Activated B cell treated with CpG ODN at 0.5 μM for 24 hours (primary cell): ENCODE data around the gene NDST1. TPM values are rescaled to one million over a fixed set of nuclear protein-coding genes. Genes with fewer than 3 reads are reported as not detected.

Experiments used
- ATAC-seq: fragments of 200-7000 bp; cut with Tn5 transposase; one replicate; pipeline ENCODE4 v1.10.0; 2021; ENCODE audit warnings: low read depth, mild to moderate bottlenecking, moderate library complexity
- CTCF ChIA-PET: fragments of 350-600 bp; sonication (Branson Sonifier 250); formaldehyde crosslinking; loops from one replicate; lab custom pipeline; 2021; ENCODE audit warnings: antibody characterized with exemption; lab: Charles Lee
- POLR2A ChIA-PET: fragments of 350-600 bp; sonication (Branson Sonifier 250); formaldehyde crosslinking; loops from one replicate; lab custom pipeline; 2021; ENCODE audit warnings: antibody characterized with exemption; lab: Charles Lee
- DNase-seq: peaks from one replicate; pipeline ENCODE4 v3.0.0; 2022
- H3K27ac Mint-ChIP-seq: one replicate; pipeline ENCODE4 v1.8.0; 2020; ENCODE audit warnings: mixed read lengths
- H3K27me3 Mint-ChIP-seq: one replicate; pipeline ENCODE4 v1.8.0; 2021; ENCODE audit warnings: mixed read lengths
- H3K36me3 Mint-ChIP-seq: one replicate; pipeline ENCODE4 v1.8.0; 2021; ENCODE audit warnings: low read depth, mixed read lengths
- H3K4me1 Mint-ChIP-seq: one replicate; pipeline ENCODE4 v1.8.0; 2021; ENCODE audit warnings: mixed read lengths
- H3K4me3 Mint-ChIP-seq: one replicate; pipeline ENCODE4 v1.8.0; 2020; ENCODE audit warnings: mild to moderate bottlenecking, mixed read lengths
- H3K9me3 Mint-ChIP-seq: one replicate; pipeline ENCODE4 v1.8.0; 2020; ENCODE audit warnings: mixed read lengths
- CTCF ChIP-seq: fragments of 200-600 bp; IDR thresholded peaks from one replicate; pipeline ENCODE4 v1.8.0; 2022; ENCODE audit warnings: antibody characterized with exemption, mild to moderate bottlenecking
- intact Hi-C: fragments of 100-400 bp; cut with micrococcal nuclease; formaldehyde crosslinking; loops from one replicate; pipeline ENCODE4 v1.15.1; 2024
- total RNA-seq: library from RNA; stranded (reverse); gene quantifications from 2 replicates; pipeline ENCODE4 v1.2.3, GENCODE V29; 2022

NDST1 gene
- total RNA-seq, 1 donor from 2014 or later, result 8.1 TPM

DNA sequence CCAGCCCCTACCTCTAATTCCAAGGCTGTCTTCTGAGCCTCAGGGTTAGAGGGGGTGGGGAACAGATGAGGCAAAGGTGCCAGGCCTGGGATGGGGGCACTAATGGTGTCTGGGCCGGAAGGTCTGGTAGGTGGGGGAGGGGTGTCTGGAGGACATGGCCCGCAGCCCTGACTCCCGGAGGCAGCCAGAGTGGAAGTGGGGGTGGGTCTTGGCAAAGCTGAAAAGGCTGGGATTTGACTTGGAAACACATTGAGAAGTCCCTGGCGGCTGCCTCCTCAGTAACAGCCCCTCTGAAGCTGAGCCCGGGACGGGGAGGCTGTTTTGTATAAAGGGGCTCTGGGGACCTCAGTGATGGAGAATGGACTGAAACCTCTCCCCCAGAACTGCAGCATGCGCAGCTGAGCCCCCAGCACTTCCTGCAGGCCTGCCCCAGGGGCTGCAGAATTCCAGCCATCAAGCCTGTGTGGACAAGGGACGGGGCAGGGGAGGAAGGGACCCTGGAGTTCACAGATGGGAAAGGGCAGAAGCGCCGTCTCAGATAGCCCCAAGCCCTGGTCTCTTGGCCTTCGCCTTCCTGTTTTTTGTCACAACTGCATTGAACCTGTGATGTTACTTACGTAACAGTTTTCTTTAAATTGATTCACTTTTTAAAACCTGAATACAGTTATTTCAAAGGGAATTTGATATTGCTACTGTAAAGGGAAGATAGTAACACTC lies 83.2 kb downstream of the NDST1 start:
- POLR2A ChIA-PET, result no interaction called here
- H3K36me3 Mint-ChIP-seq, result no peaks in the 10 kb centered on the region
- ATAC-seq (no peak), DNase-seq (no peak)
- CTCF ChIA-PET, result interaction anchor here (2.0 kb wide), 1 partner anchor 64 kb away, joined by 6 read pairs; no protein-coding TSS in a partner anchor
- no peaks in the 10 kb centered on the region for H3K4me1 Mint-ChIP-seq
- peaks cover 5% of the 10 kb centered on the region for H3K27me3 Mint-ChIP-seq
- no peak overlapping the region for H3K27ac Mint-ChIP-seq
- no peak for TF ChIP-seq CTCF
- intact Hi-C loops, result no loop called here
- H3K9me3 Mint-ChIP-seq, result no peaks in the 10 kb centered on the region
- H3K4me3 Mint-ChIP-seq, result no peak overlapping the region

DNA sequence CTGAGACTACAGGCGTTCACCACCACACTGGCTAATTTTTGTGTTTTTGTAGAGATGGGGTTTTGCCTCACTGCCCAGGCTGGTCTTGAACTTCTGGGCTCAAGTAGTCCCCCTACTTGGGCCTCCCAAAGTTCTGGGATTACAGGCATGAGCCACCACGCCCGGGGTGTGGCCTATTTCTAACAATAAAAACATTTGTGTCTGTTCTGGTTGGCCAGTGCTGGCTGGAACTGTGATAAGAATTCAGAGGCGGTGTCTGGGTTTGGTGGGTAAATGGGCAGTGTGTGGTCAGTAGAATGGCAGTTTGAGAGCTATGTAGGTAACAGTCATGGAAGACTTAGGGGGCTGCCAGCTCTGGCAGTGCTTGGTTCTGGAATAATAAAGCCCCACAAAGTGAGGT lies 85.7 kb downstream of the NDST1 start:
- CTCF ChIA-PET, result no interaction called here
- POLR2A ChIA-PET, result no interaction called here
- Mint-ChIP-seq H3K4me3 (no peak overlapping the region), H3K27me3 (peaks cover 5% of the 10 kb centered on the region), H3K4me1 (peaks cover 2% of the 10 kb centered on the region), H3K9me3 (no peaks in the 10 kb centered on the region), H3K36me3 (no peaks in the 10 kb centered on the region), H3K27ac (no peak overlapping the region)
- intact Hi-C loops, result no loop called here
- DNase-seq, result no peak
- no peak for TF ChIP-seq CTCF
- ATAC-seq, result no peak

DNA sequence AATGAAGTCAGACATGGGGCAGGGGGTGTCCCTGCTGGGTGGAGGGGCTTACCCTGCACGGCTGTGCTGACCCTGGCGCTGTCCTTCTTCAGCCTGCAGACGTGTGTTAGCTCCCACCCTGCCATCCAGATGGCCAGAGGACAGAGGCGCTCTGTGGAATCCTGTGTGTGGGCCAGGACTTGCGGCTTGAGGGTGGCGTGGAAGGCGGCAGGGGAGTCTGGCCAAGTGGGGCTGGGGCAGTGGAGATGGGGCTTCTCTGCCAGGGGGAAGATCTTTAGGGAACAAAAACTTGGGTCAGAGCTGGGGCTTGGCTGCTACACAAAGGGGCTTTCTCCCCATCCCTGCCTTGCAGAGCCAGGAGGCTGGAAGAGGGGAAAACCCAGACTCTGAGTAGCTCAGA lies 86.1 kb downstream of the NDST1 start:
- H3K27me3 Mint-ChIP-seq, result peaks cover 5% of the 10 kb centered on the region
- peaks cover 2% of the 10 kb centered on the region for H3K4me1 Mint-ChIP-seq

DNA sequence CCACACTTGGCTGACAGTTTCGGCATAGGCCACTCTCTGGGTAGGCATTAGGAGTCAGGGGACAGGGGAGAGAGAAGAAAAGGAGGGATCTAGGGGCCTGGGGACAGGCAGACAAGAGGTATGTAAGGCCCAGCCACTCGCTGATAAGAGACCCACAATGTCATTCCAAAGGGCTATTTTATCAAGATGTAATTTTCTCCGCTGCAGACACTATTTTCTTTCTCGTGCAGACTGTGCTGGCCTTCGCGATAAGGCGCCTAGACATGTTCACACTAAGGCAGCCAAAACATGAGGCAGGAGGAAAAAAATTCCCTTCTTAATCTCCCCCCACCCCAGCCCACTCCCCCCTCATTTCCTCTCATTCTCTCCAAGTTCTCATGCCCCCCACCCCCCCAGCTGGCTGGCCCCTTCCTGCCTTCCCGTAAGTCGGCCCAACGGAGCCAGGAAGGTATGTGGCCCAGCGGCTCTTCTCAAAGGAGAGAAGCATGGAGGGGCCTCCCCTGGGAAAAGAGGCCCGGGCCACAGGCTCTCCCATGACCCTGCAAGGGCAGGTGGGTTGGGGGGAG lies 87.6 kb downstream of the NDST1 start:
- Mint-ChIP-seq H3K27me3 (peaks cover 2% of the 10 kb centered on the region), H3K9me3 (no peaks in the 10 kb centered on the region), H3K36me3 (no peaks in the 10 kb centered on the region), H3K4me1 (peaks cover 2% of the 10 kb centered on the region), H3K27ac (no peak overlapping the region), H3K4me3 (no peak overlapping the region)
- TF ChIP-seq CTCF, result no peak
- intact Hi-C loops, result no loop called here
- no peak for DNase-seq
- POLR2A ChIA-PET, result no interaction called here
- no peak for ATAC-seq
- CTCF ChIA-PET, result no interaction called here

More for the DNA sequence above, 86.1 kb downstream of the NDST1 start:
- POLR2A ChIA-PET, result no interaction called here
- ATAC-seq (no peak), DNase-seq (no peak)
- CTCF ChIA-PET, result no interaction called here
- intact Hi-C loops, result no loop called here
- TF ChIP-seq CTCF, result no peak
- no peaks in the 10 kb centered on the region for H3K9me3 Mint-ChIP-seq
- no peaks in the 10 kb centered on the region for H3K36me3 Mint-ChIP-seq
- H3K27ac Mint-ChIP-seq, result no peak overlapping the region
- no peak overlapping the region for H3K4me3 Mint-ChIP-seq

DNA sequence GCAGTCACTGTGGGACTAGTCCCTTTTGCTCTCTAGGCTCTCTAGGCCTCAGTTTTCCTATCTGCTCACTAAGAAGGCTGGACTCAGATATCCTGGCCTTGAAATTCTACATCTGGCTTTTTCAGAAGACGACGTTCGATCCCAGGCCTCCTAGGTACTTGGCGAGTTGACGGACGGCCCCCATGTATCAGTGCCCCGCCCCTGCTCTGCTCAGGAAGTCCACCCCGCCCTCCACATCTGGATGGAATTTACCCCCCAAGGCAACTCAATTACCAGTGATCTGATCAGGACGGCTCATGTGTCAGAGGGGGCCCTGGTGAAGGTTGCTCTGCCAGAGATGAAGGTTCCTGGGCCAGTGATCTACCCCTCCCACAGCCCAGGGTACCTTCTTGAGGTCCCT lies 88.4 kb downstream of the NDST1 start:
- no peak overlapping the region for H3K27ac Mint-ChIP-seq
- peaks cover 2% of the 10 kb centered on the region for H3K4me1 Mint-ChIP-seq
- peaks cover 2% of the 10 kb centered on the region for H3K27me3 Mint-ChIP-seq
- no peak for DNase-seq
- no peaks in the 10 kb centered on the region for H3K9me3 Mint-ChIP-seq
- TF ChIP-seq CTCF, result no peak
- H3K36me3 Mint-ChIP-seq, result no peaks in the 10 kb centered on the region
- intact Hi-C loops, result no loop called here
- ATAC-seq, result no peak
- ChIA-PET POLR2A (no interaction called here), CTCF (no interaction called here)
- no peak overlapping the region for H3K4me3 Mint-ChIP-seq
